Chondrocyte (in vitro differentiated cells): ENCODE data around the gene USP6NL. TPM values are rescaled to one million over a fixed set of nuclear protein-coding genes. Genes with fewer than 3 reads are reported as not detected.

Experiments
- DNase-seq: peaks from one replicate; pipeline ENCODE4 v3.0.0; 2021; ENCODE audit warnings: mixed read lengths, low spot score
- H3K27ac Mint-ChIP-seq: one replicate; pipeline ENCODE4 v1.8.0; 2021; ENCODE audit warnings: mild to moderate bottlenecking, moderate library complexity, mixed read lengths; ENCODE audit not compliant: unreplicated experiment
- H3K27me3 Mint-ChIP-seq: 2 replicates; pipeline ENCODE4 v1.8.0; 2021; ENCODE audit warnings: low read depth, mixed read lengths
- H3K36me3 Mint-ChIP-seq: 2 replicates; pipeline ENCODE4 v1.8.0; 2021; ENCODE audit warnings: low read depth, mixed read lengths
- H3K4me1 Mint-ChIP-seq: 2 replicates; pipeline ENCODE4 v1.8.0; 2021; ENCODE audit warnings: low read depth, mild to moderate bottlenecking, mixed read lengths
- H3K4me3 Mint-ChIP-seq: one replicate; pipeline ENCODE4 v1.8.0; 2021; ENCODE audit warnings: mild to moderate bottlenecking, moderate library complexity, mixed read lengths; ENCODE audit not compliant: unreplicated experiment
- H3K9me3 Mint-ChIP-seq: 2 replicates; pipeline ENCODE4 v1.8.0; 2021; ENCODE audit warnings: low read depth, mixed read lengths
- total RNA-seq: library from RNA; stranded (reverse); gene quantifications from 3 replicates; pipeline ENCODE4 v1.2.1, GENCODE V29; 2021
- TF ChIP-seq, protein P1 (sequence below): fragments of 200-600 bp; sonication (generic); IDR thresholded peaks from 2 replicates; pipeline ENCODE4 v1.5.0; 2021; ENCODE audit warnings: antibody characterized with exemption, mild to moderate bottlenecking, moderate library complexity

Gene USP6NL
- total RNA-seq, 1 donor from 2014 or later, result 12.3 TPM

- H3K4me3 Mint-ChIP-seq, result no peak overlapping the region
- H3K36me3 Mint-ChIP-seq, result no peaks in the 10 kb centered on the region
- DNase-seq, result no peak
- TF ChIP-seq, protein P1, sequence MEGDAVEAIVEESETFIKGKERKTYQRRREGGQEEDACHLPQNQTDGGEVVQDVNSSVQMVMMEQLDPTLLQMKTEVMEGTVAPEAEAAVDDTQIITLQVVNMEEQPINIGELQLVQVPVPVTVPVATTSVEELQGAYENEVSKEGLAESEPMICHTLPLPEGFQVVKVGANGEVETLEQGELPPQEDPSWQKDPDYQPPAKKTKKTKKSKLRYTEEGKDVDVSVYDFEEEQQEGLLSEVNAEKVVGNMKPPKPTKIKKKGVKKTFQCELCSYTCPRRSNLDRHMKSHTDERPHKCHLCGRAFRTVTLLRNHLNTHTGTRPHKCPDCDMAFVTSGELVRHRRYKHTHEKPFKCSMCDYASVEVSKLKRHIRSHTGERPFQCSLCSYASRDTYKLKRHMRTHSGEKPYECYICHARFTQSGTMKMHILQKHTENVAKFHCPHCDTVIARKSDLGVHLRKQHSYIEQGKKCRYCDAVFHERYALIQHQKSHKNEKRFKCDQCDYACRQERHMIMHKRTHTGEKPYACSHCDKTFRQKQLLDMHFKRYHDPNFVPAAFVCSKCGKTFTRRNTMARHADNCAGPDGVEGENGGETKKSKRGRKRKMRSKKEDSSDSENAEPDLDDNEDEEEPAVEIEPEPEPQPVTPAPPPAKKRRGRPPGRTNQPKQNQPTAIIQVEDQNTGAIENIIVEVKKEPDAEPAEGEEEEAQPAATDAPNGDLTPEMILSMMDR, result no peak
- H3K27me3 Mint-ChIP-seq, result no peaks in the 10 kb centered on the region
- H3K4me1 Mint-ChIP-seq, result peaks cover 3% of the 10 kb centered on the region
- no peaks in the 10 kb centered on the region for H3K9me3 Mint-ChIP-seq
- H3K27ac Mint-ChIP-seq, result no peak overlapping the region
Measured at GRCh38 chr10:11597470-11597869, 14.0 kb downstream of the USP6NL start.

DNA sequence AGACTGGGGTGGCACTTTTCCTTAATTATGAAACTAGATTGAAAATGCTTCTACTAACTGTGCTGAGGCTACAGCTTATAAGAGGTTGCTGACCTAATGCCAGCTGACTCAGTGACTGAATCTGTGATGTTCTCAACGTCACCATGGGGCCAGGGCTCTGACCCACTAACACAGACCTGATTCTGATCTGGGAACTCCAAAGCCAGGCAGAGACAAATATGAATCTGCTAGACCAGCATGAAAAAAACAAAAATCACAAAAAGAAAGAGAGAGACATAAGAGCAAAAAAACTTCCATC is 16.1 kb downstream of the USP6NL start:
- Mint-ChIP-seq H3K36me3 (no peaks in the 10 kb centered on the region), H3K9me3 (no peaks in the 10 kb centered on the region), H3K4me3 (no peak overlapping the region), H3K4me1 (peaks cover 3% of the 10 kb centered on the region), H3K27me3 (no peaks in the 10 kb centered on the region), H3K27ac (no peak overlapping the region)
- DNase-seq, result no peak
- TF ChIP-seq, protein P1, result no peak

DNA sequence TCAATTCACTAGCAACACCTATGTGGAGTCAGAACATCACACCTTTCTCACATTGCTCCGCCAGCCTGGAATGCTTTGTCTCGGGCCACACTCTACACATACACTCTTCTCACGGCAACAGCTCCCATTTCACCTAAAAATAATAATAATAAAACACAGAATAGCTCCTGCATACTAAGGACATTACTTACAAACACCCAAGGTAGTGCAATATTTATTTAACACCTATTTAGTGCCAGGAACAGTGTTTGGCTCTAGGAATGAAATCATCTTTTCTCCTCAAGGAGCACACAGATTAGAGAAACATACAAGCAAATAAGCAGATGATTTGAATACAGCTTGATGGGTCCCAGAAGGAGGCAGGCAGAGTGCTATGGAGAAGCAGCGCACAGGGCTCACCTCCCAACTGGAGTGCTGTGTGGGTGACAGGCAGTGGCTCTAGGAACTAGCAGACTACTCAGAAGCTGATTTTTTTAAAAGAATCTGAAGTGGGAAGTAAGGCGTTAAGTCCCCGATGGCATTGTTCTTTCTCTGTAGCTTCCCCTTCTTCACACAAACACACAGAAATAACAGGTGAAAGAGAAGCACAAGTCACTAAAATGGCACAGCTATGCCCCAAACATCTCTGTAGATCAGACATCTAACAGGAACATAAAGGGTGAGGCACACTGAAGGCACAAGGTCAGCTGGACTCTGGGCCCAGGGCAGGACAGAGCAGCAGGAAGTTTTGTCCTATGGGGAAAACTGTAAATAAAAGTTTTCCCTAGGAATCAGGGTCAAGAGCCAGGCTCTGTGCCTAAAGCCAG is 16.7 kb downstream of the USP6NL start:
- Mint-ChIP-seq H3K4me1 (peaks cover 3% of the 10 kb centered on the region), H3K27ac (no peak overlapping the region), H3K4me3 (no peak overlapping the region), H3K36me3 (no peaks in the 10 kb centered on the region), H3K27me3 (no peaks in the 10 kb centered on the region), H3K9me3 (no peaks in the 10 kb centered on the region)
- DNase-seq, result no peak
- TF ChIP-seq, protein P1, result no peak

GRCh38 chr10:11593612-11594011 is 17.8 kb downstream of the USP6NL start:
- Mint-ChIP-seq H3K9me3 (no peaks in the 10 kb centered on the region), H3K4me1 (peaks cover 3% of the 10 kb centered on the region), H3K27me3 (no peaks in the 10 kb centered on the region), H3K27ac (no peak overlapping the region), H3K4me3 (no peak overlapping the region), H3K36me3 (no peaks in the 10 kb centered on the region)
- no peak for DNase-seq
- TF ChIP-seq, protein P1, result no peak

DNA sequence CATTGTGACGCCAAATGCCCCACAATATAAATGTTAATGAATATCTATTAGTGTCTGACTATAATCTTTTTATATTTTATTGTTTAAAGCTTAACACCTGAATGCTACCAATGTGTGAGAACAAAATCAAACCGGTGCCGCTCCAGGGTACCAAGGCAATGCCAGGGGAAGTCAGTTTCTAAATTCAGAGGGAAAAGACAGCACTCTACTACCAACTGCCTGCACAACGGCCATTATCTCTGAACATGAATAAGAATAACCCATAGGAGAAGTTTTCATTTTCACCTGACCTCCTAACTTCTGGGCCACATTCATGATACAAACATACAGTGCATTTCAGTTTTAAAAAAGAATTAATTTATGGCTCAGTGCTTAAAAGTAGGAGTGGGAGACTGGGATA is 21.7 kb downstream of the USP6NL start:
- Mint-ChIP-seq H3K9me3 (peaks cover 3% of the 10 kb centered on the region), H3K36me3 (peaks cover 4% of the 10 kb centered on the region)
- TF ChIP-seq, protein P1, result no peak

More for the DNA sequence above, 21.7 kb downstream of the USP6NL start:
- Mint-ChIP-seq H3K4me3 (no peak overlapping the region), H3K27me3 (no peaks in the 10 kb centered on the region), H3K4me1 (no peaks in the 10 kb centered on the region), H3K27ac (no peak overlapping the region)
- no peak for DNase-seq
